SK-N-SH (cell line): Measurements from ENCODE around the gene LDB2. TPM values are rescaled to one million over a fixed set of nuclear protein-coding genes. Genes with fewer than 3 reads are reported as not detected.

Source experiments
- CTCF ChIA-PET: fragments of 300-600, 350-600 bp; formaldehyde crosslinking; extraction: SDS; loops from one replicate; lab custom pipeline; 2021; lab: Yijun Ruan, JAX
- POLR2A ChIA-PET: fragments of 350-600 bp; sonication (Branson Sonifier 250); formaldehyde crosslinking; extraction: SDS; loops from one replicate; lab custom pipeline; 2020; ENCODE audit warnings: antibody characterized with exemption, inconsistent platforms; lab: Yijun Ruan, JAX
- DNase-seq: peaks from one replicate; pipeline ENCODE4 v3.0.0; 2012
- H2AFZ ChIP-seq: fragments of 200-600 bp; sonication (generic); 2 replicates; pipeline ENCODE4 v1.8.1; 2016; ENCODE audit warnings: antibody characterized with exemption, mild to moderate bottlenecking, low read depth
- H3F3A ChIP-seq: fragments of 200-600 bp; sonication (generic); replicated peaks from 2 replicates; pipeline ENCODE3; 2016; ENCODE audit warnings: antibody characterized with exemption, mild to moderate bottlenecking; ENCODE audit not compliant: insufficient read depth
- H3K27ac ChIP-seq, 2 experiments: fragments of 200-500 bp in 1 of 2; fragments of 200-600 bp in 1 of 2; sonication (Bioruptor generic) in 1 of 2; sonication (generic), shearing (Covaris generic) in 1 of 2; 2 replicates each; pipeline versions ENCODE4 v1.5.1 to v1.6.1; 2014 to 2016; ENCODE audit warnings: low read depth in 2 of 2, inconsistent platforms in 1 of 2, low read length in 1 of 2, mild to moderate bottlenecking in 1 of 2, mixed read lengths in 1 of 2
- H3K27me3 ChIP-seq: fragments of 200-600 bp; sonication (generic), shearing (Covaris generic); 2 replicates; pipeline ENCODE4 v1.6.1; 2016; ENCODE audit warnings: mixed run types; ENCODE audit not compliant: insufficient read depth
- H3K36me3 ChIP-seq, 2 experiments: fragments of 200-500 bp in 1 of 2; fragments of 200-600 bp in 1 of 2; sonication (Bioruptor generic) in 1 of 2; sonication (generic) in 1 of 2; replicated peaks in 1 of 2; 2 replicates each; pipeline versions ENCODE3 to v1.5.1; 2014 to 2016; ENCODE audit warnings: low read length in 1 of 2, mild to moderate bottlenecking in 1 of 2; ENCODE audit not compliant: insufficient read depth in 2 of 2, control insufficient read depth in 1 of 2
- H3K4me1 ChIP-seq, 2 experiments: fragments of 200-500 bp in 1 of 2; fragments of 200-600 bp in 1 of 2; sonication (Bioruptor generic) in 1 of 2; sonication (generic), shearing (Covaris generic) in 1 of 2; 2 replicates each; pipeline versions ENCODE4 v1.5.1 to v1.6.1; 2014 to 2016; ENCODE audit warnings: low read depth in 1 of 2, low read length in 1 of 2, mixed run types in 1 of 2; ENCODE audit not compliant: insufficient read depth in 2 of 2, control insufficient read depth in 1 of 2
- H3K4me2 ChIP-seq: fragments of 200-600 bp; sonication (generic), shearing (Covaris generic); 2 replicates; pipeline ENCODE4 v1.6.1; 2017; ENCODE audit warnings: mixed run types
- H3K4me3 ChIP-seq, 2 experiments: fragments of 200-500 bp in 1 of 2; fragments of 200-600 bp in 1 of 2; sonication (Bioruptor generic) in 1 of 2; sonication (generic), shearing (Covaris generic) in 1 of 2; 2 replicates each; pipeline versions ENCODE4 v1.5.1 to v1.8.1; 2014 to 2016; ENCODE audit warnings: low read depth in 2 of 2, inconsistent platforms in 1 of 2, low read length in 1 of 2, mild to moderate bottlenecking in 1 of 2, mixed read lengths in 1 of 2, moderate library complexity in 1 of 2
- H3K79me2 ChIP-seq: fragments of 200-600 bp; sonication (generic); 2 replicates; pipeline ENCODE4 v1.8.1; 2017; ENCODE audit warnings: mild to moderate bottlenecking; ENCODE audit not compliant: insufficient read depth
- H3K9ac ChIP-seq: fragments of 200-600 bp; sonication (generic); 2 replicates; pipeline ENCODE4 v1.6.1; 2017; ENCODE audit warnings: mixed run types
- H3K9me2 ChIP-seq: fragments of 200-600 bp; sonication (generic); 2 replicates; pipeline ENCODE4 v1.6.1; 2017; ENCODE audit warnings: mixed run types
- H3K9me3 ChIP-seq: fragments of 200-600 bp; sonication (generic); 2 replicates; pipeline ENCODE4 v1.6.1; 2017; ENCODE audit warnings: mixed run types, mild to moderate bottlenecking, moderate library complexity
- H4K20me1 ChIP-seq: fragments of 200-600 bp; sonication (generic); 2 replicates; pipeline ENCODE4 v1.6.1; 2017; ENCODE audit warnings: mild to moderate bottlenecking, mixed run types; ENCODE audit not compliant: insufficient read depth
- CHD2 ChIP-seq: fragments of 150-350 bp; IDR thresholded peaks from 2 replicates; pipeline ENCODE4 v1.6.1; 2018; ENCODE audit warnings: low read length; ENCODE audit not compliant: partially characterized antibody
- EP300 ChIP-seq, 2 experiments: IDR thresholded peaks; 2 replicates each; pipeline versions ENCODE4 v1.4.0 to v1.6.1; 2012; ENCODE audit warnings: borderline replicate concordance in 1 of 2, low read depth in 1 of 2, low read length in 1 of 2
- EZH2phosphoT487 ChIP-seq: fragments of 200-600 bp; sonication (generic); IDR thresholded peaks from 2 replicates; pipeline ENCODE4 v1.6.1; 2017; ENCODE audit warnings: low read depth, mixed run types, mild to moderate bottlenecking, antibody characterized with exemption, moderate library complexity, borderline replicate concordance
- FOXJ3 ChIP-seq: sonication (generic); formaldehyde crosslinking; IDR thresholded peaks from 2 replicates; pipeline ENCODE4 v1.5.1; 2020; ENCODE audit warnings: mild to moderate bottlenecking, missing genetic modification reagents
- FOXM1 ChIP-seq: IDR thresholded peaks from 2 replicates; pipeline ENCODE4 v1.4.0; 2012; ENCODE audit warnings: low read depth, mild to moderate bottlenecking
- GATA2 ChIP-seq: sonication (generic); formaldehyde crosslinking; IDR thresholded peaks from 2 replicates; pipeline ENCODE4 v1.5.0; 2020; ENCODE audit warnings: mild to moderate bottlenecking, missing genetic modification reagents
- MEF2A ChIP-seq: IDR thresholded peaks from 2 replicates; pipeline ENCODE4 v1.4.0; 2012; ENCODE audit warnings: low read depth, borderline replicate concordance
- MXI1 ChIP-seq: IDR thresholded peaks from 2 replicates; pipeline ENCODE4 v1.6.1; 2012; ENCODE audit warnings: mild to moderate bottlenecking, low read depth, low read length, improper control_type of control experiment
- NRF1 ChIP-seq: IDR thresholded peaks from 2 replicates; pipeline ENCODE4 v1.6.1; 2012; ENCODE audit warnings: low read depth, mild to moderate bottlenecking, low read length
- PBX3 ChIP-seq: IDR thresholded peaks from 2 replicates; pipeline ENCODE4; 2012
- RAD21 ChIP-seq: IDR thresholded peaks from 2 replicates; pipeline ENCODE4 v1.6.1; 2012; ENCODE audit warnings: mild to moderate bottlenecking, low read length
- RCOR1 ChIP-seq: fragments of 150-350 bp; IDR thresholded peaks from 2 replicates; pipeline ENCODE4 v1.6.1; 2017; ENCODE audit warnings: antibody characterized with exemption, low read length
- SIN3A ChIP-seq: IDR thresholded peaks from 2 replicates; pipeline ENCODE4 v1.6.1; 2012; ENCODE audit warnings: low read depth, mild to moderate bottlenecking, low read length, moderate library complexity, borderline replicate concordance
- SMC3 ChIP-seq: IDR thresholded peaks from 2 replicates; pipeline ENCODE4 v1.6.1; 2012; ENCODE audit warnings: low read depth, low read length, improper control_type of control experiment
- TAF1 ChIP-seq: IDR thresholded peaks from 2 replicates; pipeline ENCODE4 v1.6.1; 2012; ENCODE audit warnings: low read depth, mild to moderate bottlenecking, low read length, moderate library complexity, borderline replicate concordance
- TEAD4 ChIP-seq: IDR thresholded peaks from 2 replicates; pipeline ENCODE4 v1.4.0; 2012; ENCODE audit warnings: mild to moderate bottlenecking, borderline replicate concordance; ENCODE audit not compliant: insufficient read depth
- ZBTB33 ChIP-seq: IDR thresholded peaks from 2 replicates; pipeline ENCODE4 v1.4.0; 2012; ENCODE audit warnings: low read depth, borderline replicate concordance
- WGBS: methylation state at CpG from one replicate; pipeline ENCODE4 v1.1.6; 2017; ENCODE audit warnings: low lambda C conversion rate; 5-methylcytosine and 5-hydroxymethylcytosine counted together
- polyA plus RNA-seq, 3 experiments: library from polyadenylated mRNA; depleted of rRNA; stranded (reverse); fragments of >200 nt; gene quantifications; 2 replicates each; pipeline ENCODE4 v1.2.3, GENCODE V29; 2012
- TF ChIP-seq, protein P1 (sequence below): fragments of 200-600 bp; sonication (generic); IDR thresholded peaks from 2 replicates; pipeline ENCODE4 v1.6.1; 2017; ENCODE audit warnings: antibody characterized with exemption, mild to moderate bottlenecking, moderate library complexity
- TF ChIP-seq, protein P2 (sequence below): fragments of 150-350 bp; IDR thresholded peaks from 2 replicates; pipeline ENCODE4 v1.6.1; 2016; ENCODE audit warnings: mild to moderate bottlenecking, low read depth, low read length
- TF ChIP-seq, protein P3 (sequence below): IDR thresholded peaks from 2 replicates; pipeline ENCODE4 v1.4.0; 2012; ENCODE audit warnings: low read depth, borderline replicate concordance
- TF ChIP-seq, protein P4 (sequence below): fragments of 150-350 bp; IDR thresholded peaks from 2 replicates; pipeline ENCODE4 v1.6.1; 2017; ENCODE audit warnings: antibody characterized with exemption, low read length, low read depth, borderline replicate concordance

LDB2 gene
- polyA plus RNA-seq, 1 of the 3 experiments (the other 2 are of a cell fraction) = 11.0 TPM

DNA sequence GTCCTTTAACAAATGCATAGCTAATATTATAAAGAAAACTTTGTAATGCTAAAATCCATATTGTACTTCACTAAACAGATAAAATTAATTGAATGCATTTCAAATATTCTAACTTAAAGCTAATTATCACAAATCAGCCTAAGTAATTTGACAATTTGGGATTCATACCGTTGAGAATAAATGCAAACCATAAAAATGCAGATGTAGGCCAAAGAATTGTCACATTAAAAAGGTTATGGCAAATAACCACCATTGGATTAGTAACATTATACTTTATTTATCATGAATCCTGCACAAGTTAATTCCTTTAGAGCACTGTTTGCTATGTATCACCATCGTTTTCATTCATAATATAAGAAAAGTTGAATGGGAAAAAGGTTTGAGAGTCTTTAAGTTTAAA lies 301.0 kb downstream of the LDB2 start:
- no peak overlapping the region for H3K9ac ChIP-seq
- no peak overlapping the region for H3K27ac ChIP-seq
- no peak for TF ChIP-seq PBX3
- TF ChIP-seq, protein P1, sequence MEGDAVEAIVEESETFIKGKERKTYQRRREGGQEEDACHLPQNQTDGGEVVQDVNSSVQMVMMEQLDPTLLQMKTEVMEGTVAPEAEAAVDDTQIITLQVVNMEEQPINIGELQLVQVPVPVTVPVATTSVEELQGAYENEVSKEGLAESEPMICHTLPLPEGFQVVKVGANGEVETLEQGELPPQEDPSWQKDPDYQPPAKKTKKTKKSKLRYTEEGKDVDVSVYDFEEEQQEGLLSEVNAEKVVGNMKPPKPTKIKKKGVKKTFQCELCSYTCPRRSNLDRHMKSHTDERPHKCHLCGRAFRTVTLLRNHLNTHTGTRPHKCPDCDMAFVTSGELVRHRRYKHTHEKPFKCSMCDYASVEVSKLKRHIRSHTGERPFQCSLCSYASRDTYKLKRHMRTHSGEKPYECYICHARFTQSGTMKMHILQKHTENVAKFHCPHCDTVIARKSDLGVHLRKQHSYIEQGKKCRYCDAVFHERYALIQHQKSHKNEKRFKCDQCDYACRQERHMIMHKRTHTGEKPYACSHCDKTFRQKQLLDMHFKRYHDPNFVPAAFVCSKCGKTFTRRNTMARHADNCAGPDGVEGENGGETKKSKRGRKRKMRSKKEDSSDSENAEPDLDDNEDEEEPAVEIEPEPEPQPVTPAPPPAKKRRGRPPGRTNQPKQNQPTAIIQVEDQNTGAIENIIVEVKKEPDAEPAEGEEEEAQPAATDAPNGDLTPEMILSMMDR = no peak
- no peak for TF ChIP-seq SMC3
- no peak for TF ChIP-seq NRF1
- H3K36me3 ChIP-seq = no peaks in the 10 kb centered on the region
- H4K20me1 ChIP-seq = no peaks in the 10 kb centered on the region
- H3K4me2 ChIP-seq = no peak overlapping the region
- ChIA-PET POLR2A (no interaction called here), CTCF (no interaction called here)
- H3K4me1 ChIP-seq = peaks cover 0 to 12% of the 10 kb centered on the region in 2 experiments; a peak in 2 of 4 replicates
- no peak for DNase-seq
- H2AFZ ChIP-seq = no peak overlapping the region
- no peaks in the 10 kb centered on the region for H3K79me2 ChIP-seq
- peaks cover 3% of the 10 kb centered on the region for H3F3A ChIP-seq
- H3K4me3 ChIP-seq = no peak overlapping the region
- 39% methylated on average over 2 of the region's 2 CpGs for WGBS
- no peaks in the 10 kb centered on the region for H3K27me3 ChIP-seq
- no peaks in the 10 kb centered on the region for H3K9me2 ChIP-seq
- H3K9me3 ChIP-seq = no peaks in the 10 kb centered on the region

DNA sequence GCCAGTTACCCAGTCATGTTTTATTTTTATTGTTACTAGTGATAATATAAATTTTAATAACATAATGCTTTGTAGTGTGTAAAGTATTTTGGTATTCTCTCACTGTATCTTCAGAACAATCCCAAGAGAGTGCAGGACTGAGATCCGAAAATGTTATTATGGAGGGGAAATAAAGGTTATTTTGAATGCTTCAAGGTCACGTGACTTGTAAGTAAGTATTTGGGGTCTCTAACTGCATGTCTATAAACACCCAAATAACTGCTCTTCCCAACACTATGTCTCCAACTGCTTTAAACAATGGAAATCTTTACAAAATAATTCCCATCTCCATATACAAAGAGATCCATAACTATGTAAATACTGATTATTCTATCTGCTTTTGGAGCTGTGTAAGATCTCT lies 302.2 kb downstream of the LDB2 start:
- H3K27me3 ChIP-seq = no peaks in the 10 kb centered on the region
- H3K9me2 ChIP-seq = no peaks in the 10 kb centered on the region
- no peak overlapping the region for H2AFZ ChIP-seq
- 77% methylated on average over 2 of the region's 2 CpGs for WGBS
- H3K4me2 ChIP-seq = no peak overlapping the region
- H3K9me3 ChIP-seq = no peaks in the 10 kb centered on the region
- no peaks in the 10 kb centered on the region for H3K79me2 ChIP-seq
- no peaks in the 10 kb centered on the region for H3K36me3 ChIP-seq
- POLR2A ChIA-PET = no interaction called here
- no peak overlapping the region for H3K9ac ChIP-seq
- TF ChIP-seq MEF2A (no peak), EZH2phosphoT487 (no peak), TEAD4 (no peak), RAD21 (no peak), RCOR1 (no peak), GATA2 (no peak), MXI1 (no peak), FOXJ3 (no peak), SIN3A (no peak), TAF1 (no peak), FOXM1 (no peak), EP300 (IDR thresholded peaks at IDR 0.05; ENCODE audit: borderline replicate concordance in 1 of 2, low read depth in 1 of 2, low read length in 1 of 2) (no peak), CHD2 (no peak), ZBTB33 (no peak)
- TF ChIP-seq, protein P2, sequence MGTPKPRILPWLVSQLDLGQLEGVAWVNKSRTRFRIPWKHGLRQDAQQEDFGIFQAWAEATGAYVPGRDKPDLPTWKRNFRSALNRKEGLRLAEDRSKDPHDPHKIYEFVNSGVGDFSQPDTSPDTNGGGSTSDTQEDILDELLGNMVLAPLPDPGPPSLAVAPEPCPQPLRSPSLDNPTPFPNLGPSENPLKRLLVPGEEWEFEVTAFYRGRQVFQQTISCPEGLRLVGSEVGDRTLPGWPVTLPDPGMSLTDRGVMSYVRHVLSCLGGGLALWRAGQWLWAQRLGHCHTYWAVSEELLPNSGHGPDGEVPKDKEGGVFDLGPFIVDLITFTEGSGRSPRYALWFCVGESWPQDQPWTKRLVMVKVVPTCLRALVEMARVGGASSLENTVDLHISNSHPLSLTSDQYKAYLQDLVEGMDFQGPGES = no peak
- TF ChIP-seq, protein P3, sequence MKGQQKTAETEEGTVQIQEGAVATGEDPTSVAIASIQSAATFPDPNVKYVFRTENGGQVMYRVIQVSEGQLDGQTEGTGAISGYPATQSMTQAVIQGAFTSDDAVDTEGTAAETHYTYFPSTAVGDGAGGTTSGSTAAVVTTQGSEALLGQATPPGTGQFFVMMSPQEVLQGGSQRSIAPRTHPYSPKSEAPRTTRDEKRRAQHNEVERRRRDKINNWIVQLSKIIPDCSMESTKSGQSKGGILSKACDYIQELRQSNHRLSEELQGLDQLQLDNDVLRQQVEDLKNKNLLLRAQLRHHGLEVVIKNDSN = no peak
- TF ChIP-seq, protein P4, sequence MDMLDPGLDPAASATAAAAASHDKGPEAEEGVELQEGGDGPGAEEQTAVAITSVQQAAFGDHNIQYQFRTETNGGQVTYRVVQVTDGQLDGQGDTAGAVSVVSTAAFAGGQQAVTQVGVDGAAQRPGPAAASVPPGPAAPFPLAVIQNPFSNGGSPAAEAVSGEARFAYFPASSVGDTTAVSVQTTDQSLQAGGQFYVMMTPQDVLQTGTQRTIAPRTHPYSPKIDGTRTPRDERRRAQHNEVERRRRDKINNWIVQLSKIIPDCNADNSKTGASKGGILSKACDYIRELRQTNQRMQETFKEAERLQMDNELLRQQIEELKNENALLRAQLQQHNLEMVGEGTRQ = no peak
- no peak for DNase-seq
- H3K4me3 ChIP-seq = no peak overlapping the region
- H3K4me1 ChIP-seq = peaks cover 0 to 12% of the 10 kb centered on the region in 2 experiments; a peak in 1 of 4 replicates
- H4K20me1 ChIP-seq = no peaks in the 10 kb centered on the region
- no peak overlapping the region for H3K27ac ChIP-seq
- H3F3A ChIP-seq = no peaks in the 10 kb centered on the region
- CTCF ChIA-PET = no interaction called here
